HG02763 (cell line): ENCODE results near the gene CNTN1.

ENCODE experiments used
- ATAC-seq: cut with Tn5 transposase; IDR thresholded peaks from one replicate; pipeline ENCODE4 v1.9.1; 2021; ENCODE audit warnings: mild to moderate bottlenecking, moderate library complexity; ENCODE audit not compliant: unreplicated experiment

The CNTN1 gene

DNA sequence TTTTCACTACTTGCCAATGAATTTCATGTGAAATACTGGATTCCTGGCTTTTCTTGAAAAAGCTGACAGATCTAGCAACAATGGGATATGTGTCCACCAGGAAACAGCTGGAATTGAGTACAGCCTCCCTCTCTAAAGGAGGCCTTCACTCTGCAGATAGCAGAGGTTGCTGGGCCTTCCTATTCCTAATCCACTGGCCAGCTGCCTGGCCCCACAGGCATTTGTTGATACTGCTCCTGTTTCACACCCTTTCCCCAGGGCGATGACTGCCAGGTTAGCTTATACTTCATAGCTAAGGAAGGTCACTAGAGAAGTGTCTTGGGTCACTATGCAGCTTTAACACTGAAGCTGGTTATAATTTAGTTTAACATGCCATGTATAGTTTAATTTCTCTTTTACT, 408.3 kb downstream of the CNTN1 start:
- ATAC-seq, result no peak

DNA sequence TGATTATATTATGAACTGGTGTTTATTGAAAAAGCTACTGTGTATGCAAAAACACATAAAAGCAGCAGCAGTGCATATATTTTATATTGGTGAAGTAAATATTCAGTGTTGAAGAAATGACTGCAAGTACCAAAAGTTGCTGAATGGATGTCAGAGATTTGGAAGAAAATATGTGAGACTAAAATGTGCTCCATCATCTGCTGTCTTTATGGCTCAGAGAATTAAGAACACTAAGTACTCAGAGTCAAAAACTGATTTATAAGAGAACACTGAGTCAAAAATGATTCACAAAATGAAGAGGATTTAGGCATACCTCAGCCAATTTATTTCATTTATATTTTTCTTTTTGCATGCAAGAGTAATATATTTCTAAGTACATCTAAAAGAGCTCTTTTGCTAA, 409.6 kb downstream of the CNTN1 start:
- ATAC-seq, result no peak

DNA sequence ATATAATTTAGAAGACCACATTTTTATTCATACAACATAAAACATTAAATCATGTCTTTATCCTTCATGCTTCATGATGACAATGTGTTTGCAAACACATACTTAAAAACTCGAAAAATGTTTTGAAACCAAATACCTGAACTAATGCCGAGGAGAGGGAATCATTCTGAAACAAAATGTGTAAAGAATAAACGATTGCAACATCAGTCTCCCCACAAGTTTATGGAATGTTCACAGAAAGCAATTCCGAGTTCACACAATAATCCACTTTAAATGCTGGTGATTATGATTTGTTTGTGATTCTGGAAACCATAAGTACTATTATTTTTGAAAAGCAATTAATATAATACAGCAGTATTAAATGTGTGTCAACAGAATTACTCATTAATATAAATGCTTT, 411.4 kb downstream of the CNTN1 start:
- no peak for ATAC-seq

DNA sequence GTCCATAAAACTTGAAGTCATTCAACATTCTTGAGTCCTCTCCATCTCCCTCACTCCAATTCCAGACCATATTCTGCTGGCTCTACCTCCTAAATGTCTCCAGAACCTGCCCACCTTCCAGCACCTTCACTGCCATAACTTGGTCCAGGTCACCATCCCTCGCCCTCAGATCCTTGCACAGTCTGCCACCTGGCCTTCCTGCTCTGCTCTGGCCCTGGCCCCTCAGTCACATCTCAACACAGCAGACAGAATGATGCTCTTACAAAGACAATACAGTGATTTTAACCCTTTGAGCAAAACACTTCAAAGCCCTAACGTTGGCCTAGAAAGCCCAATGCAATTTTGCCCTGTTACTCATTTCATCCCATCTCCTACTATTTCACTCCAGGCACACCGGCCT, 414.1 kb downstream of the CNTN1 start:
- ATAC-seq, result no peak

DNA sequence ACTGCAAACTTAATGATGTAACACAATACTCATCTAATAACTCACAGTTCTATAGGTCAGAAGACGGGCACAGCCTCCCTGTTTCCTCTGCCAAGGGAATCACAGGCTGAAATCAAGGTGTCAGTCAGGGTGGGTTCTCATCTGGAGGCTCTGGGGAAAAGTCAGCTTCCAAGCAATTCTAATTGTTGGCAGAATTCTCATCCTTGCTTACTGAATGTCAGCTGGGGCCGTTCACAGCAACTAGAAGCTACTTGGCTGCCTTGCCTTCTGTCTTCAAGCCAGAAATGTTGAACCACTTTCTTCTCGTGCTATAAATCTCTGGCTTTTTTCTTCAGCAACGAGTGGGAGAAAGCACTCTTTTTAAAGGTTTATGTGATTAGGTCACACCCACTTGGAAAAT, 415.8 kb downstream of the CNTN1 start:
- no peak for ATAC-seq

DNA sequence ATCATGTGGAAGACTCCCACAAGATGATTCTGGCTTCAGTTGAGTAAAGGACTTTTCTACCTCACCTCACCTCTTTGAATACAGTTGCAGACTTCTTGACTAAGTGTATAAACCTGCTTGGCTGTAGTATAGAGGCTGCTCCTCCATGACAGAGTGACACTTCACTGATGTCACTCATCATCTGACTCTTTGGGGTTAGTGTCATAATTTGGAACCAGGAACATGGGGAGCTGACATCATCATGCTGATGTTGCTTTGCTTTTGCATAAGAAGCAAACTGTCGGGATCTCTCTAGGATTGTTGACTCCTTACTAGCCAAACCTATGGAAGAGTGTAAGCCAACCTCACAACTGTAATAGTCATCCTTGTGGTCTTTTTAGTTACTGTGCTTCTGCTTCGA, 420.7 kb downstream of the CNTN1 start:
- no peak for ATAC-seq

DNA sequence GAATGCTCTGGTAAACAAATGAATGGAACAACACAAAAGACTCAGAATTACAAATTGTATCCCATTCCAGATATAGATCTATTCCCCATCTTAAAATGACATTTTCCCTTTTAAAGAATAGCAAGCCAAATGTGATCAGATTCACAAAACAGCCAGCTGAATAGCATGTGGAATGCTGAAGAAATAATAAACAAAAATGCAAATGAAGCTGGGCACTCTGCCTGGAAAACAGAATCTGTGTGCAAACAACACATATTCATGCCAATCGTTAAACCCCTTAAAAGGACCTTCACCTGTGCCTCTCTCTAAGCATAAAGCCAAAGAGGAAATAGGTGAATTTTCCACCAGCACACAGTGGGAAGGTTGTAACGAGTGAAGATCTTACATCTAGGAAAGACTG, 428.0 kb downstream of the CNTN1 start:
- ATAC-seq, result no peak

DNA sequence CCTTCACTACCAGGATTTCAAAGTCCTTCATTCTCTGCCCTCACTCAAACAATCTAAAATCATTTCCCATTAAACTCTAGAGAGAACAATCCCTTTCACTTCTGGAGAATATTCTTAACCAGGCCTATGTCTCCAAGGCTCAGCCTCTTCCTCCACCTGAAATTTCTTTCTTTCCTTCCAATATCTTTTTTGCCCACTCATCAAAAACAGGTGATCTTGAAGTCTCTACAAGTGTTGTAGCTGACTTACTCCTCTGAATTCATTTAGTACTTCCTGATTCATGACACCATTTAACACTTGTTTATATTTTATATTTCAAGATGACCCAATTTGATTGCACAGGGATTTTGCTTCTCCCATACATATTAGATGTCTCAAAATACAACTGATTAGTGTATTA, 429.1 kb downstream of the CNTN1 start:
- ATAC-seq, result no peak
